Right lobe of liver (tissue), 6 donors: ENCODE results near the gene IMP4. TPM values are rescaled to one million over a fixed set of nuclear protein-coding genes. Genes with fewer than 3 reads are reported as not detected.
"Not testable (repeated sequence)": the region's sequence is repeated elsewhere in the genome, so short reads cannot be mapped to it uniquely, and the experiment has no call there.

Experiments used
- ATAC-seq, 4 donors: fragments of 200-7000 bp; cut with Tn5 transposase; one replicate each; pipeline ENCODE4 v1.9.1; 2020; ENCODE audit warnings: mild to moderate bottlenecking in 4 of 4, moderate library complexity in 4 of 4
- DNase-seq, 3 donors: peaks; one replicate each; pipeline ENCODE4 v3.0.0-alpha.2; 2020
- H3K27ac ChIP-seq, 3 donors: fragments of 200-600 bp; one replicate each; pipeline ENCODE4 v1.8.0; 2022
- H3K27me3 ChIP-seq, 2 donors: fragments of 200-600 bp; one replicate each; pipeline ENCODE4 v1.8.0; 2022
- H3K36me3 ChIP-seq, 4 donors: fragments of 200-600 bp; sonication (generic) in 1 of 4; one replicate each; pipeline versions ENCODE4 v1.5.1 to v1.8.0; 2017 to 2022; ENCODE audit warnings: control low read depth in 1 of 4
- H3K4me1 ChIP-seq, 4 donors: fragments of 200-600 bp; sonication (generic) in 1 of 4; one replicate each; pipeline versions ENCODE4 v1.5.1 to v1.8.0; 2017 to 2022; ENCODE audit warnings: control low read depth in 1 of 4
- H3K4me3 ChIP-seq, 3 donors: fragments of 200-600 bp; one replicate each; pipeline ENCODE4 v1.8.0; 2022
- H3K9me3 ChIP-seq, 4 donors: fragments of 200-600 bp; sonication (generic) in 1 of 4; one replicate each; pipeline versions ENCODE4 v1.5.1 to v1.8.0; 2017 to 2022; ENCODE audit warnings: control low read depth in 1 of 4
- POLR2A ChIP-seq: fragments of 450-650 bp; IDR thresholded peaks from one replicate; pipeline ENCODE4 v1.6.1; 2017; ENCODE audit warnings: antibody characterized with exemption, mild to moderate bottlenecking
- WGBS: methylation state at CpG from one replicate; pipeline ENCODE4 v1.1.6; 2018; ENCODE audit warnings: low coverage, low lambda C conversion rate; ENCODE audit not compliant: insufficient coverage; ENCODE audit errors: missing lambda C conversion rate; 5-methylcytosine and 5-hydroxymethylcytosine counted together
- intact Hi-C, 2 donors: fragments of 100-400 bp; cut with DNase I; formaldehyde crosslinking; loops; one replicate each; pipeline versions ENCODE4 v1.11.2 to v1.14.1; 2022
- total RNA-seq, 6 experiments: library from RNA; depleted of rRNA in 2 of 6; stranded (reverse); fragments of >200 nt in 2 of 6; fragmentation: NEBNext Ultra II Directional in 3 of 6; extraction: Animal tissue kit (Norgen Biotek cat#: 25700) in 3 of 6; gene quantifications; one replicate each; pipeline versions ENCODE4 v1.1.0 to v1.2.4, GENCODE V29; 2016 to 2023
- TF ChIP-seq, protein P1 (sequence below), 4 donors: fragments of 200-600 bp in 3 of 4; fragments of 450-650 bp in 1 of 4; IDR thresholded peaks; one replicate each; pipeline versions ENCODE4 v1.5.1 to v1.8.0; 2016 to 2022; ENCODE audit warnings: antibody characterized with exemption in 4 of 4, mild to moderate bottlenecking in 2 of 4
- donor health status: DM: no; HTN: yes; CAD: no.
- donor health status: DM: no; HTN: no; CAD: no.
- donor health status: DM: no; HTN: no; CAD: no.
- donor health status: DM: no; HTN: yes; CAD: no.
- donor health status: DM: no; HTN: yes; CAD: no.

Gene IMP4
- total RNA-seq, 6 experiments from 2014 or later: 43.1 to 136 (median 56.7) TPM

DNA sequence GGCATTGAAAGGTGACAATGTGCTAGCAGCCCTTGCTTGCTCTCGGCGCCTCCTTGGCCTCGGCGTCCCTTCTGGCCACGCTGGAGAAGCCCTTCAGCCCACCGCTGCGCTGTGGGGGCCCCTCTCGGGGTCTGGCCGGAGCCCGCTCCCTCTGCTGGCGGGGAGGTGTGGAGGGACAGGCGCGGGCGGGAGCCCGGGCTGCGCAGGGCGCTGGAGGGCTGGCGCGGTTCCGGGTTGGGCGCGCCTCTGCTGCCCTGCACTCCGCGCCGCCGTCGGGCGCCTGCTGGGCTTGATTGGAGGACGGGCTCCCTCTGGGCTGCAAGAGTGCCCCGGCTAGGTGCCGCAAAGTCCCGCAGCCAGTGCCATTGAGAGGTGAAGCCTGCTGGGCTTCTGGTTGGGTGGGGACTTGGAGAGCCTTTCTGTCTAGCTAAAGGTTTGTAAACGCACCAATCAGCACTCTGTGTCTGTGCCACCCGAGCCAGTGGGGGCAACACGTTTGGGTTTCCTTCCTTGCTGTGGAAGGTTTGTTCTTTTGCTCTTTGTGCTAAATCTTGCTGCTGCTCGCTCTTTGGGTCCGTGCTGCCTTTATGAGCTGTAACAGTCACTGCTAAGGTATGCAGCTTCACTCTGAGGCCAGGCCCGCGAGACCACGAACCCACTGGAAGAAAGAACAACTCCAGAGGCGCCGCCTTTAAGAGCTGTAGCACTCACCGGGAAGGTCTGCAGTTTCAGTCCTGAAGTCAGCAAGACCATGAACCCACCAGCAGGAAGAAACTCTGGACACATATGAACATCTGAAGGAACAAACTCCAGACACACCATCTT lies 14.8 kb upstream of the IMP4 start:
- DNase-seq (no peak), ATAC-seq (peak in 1 of 4 donors; percentile 38)
- H3K36me3 ChIP-seq: no peaks in the 10 kb centered on the region
- no peaks in the 10 kb centered on the region for H3K9me3 ChIP-seq
- no peaks in the 10 kb centered on the region for H3K27me3 ChIP-seq
- H3K27ac ChIP-seq: no peak overlapping the region
- 48% methylated on average over 6 of the region's 43 CpGs for WGBS
- no peak overlapping the region for H3K4me3 ChIP-seq
- peaks cover 0 to 3% (median 0%) of the 10 kb centered on the region in 4 donors for H3K4me1 ChIP-seq
- intact Hi-C loops: no loop called here
- TF ChIP-seq, protein P1, sequence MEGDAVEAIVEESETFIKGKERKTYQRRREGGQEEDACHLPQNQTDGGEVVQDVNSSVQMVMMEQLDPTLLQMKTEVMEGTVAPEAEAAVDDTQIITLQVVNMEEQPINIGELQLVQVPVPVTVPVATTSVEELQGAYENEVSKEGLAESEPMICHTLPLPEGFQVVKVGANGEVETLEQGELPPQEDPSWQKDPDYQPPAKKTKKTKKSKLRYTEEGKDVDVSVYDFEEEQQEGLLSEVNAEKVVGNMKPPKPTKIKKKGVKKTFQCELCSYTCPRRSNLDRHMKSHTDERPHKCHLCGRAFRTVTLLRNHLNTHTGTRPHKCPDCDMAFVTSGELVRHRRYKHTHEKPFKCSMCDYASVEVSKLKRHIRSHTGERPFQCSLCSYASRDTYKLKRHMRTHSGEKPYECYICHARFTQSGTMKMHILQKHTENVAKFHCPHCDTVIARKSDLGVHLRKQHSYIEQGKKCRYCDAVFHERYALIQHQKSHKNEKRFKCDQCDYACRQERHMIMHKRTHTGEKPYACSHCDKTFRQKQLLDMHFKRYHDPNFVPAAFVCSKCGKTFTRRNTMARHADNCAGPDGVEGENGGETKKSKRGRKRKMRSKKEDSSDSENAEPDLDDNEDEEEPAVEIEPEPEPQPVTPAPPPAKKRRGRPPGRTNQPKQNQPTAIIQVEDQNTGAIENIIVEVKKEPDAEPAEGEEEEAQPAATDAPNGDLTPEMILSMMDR (IDR thresholded peaks at IDR 0.05): no peak
- TF ChIP-seq POLR2A: no peak

DNA sequence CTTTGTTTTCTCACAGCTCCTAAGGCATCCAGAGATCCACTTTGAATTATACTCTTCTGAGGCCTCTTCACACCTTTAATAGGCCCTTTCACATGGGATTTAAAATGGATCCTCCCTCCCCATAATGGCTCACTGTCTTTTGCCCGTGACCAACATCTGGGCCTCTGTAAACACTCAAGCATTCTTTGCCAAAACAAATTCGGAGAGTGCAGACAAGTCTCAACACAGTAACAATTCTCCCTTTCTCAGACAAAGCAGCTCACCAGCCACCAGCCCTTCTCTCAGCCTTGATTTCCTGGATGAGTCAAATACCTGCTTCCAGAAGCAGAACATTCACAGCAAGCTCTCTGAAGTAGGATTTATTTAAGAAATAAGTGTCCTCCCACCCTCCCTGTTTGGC lies 14.0 kb upstream of the IMP4 start:
- Histone ChIP-seq H3K4me1 (peaks cover 0 to 3% (median 0%) of the 10 kb centered on the region in 4 donors), H3K27me3 (no peaks in the 10 kb centered on the region), H3K36me3 (no peaks in the 10 kb centered on the region), H3K27ac (no peak overlapping the region), H3K9me3 (no peaks in the 10 kb centered on the region), H3K4me3 (no peak overlapping the region)
- DNase-seq (no peak), ATAC-seq (no peak)
- TF ChIP-seq, protein P1 (IDR thresholded peaks at IDR 0.05): no peak
- no peak for TF ChIP-seq POLR2A
- WGBS: 12% methylated on average over 2 of the region's 2 CpGs
- intact Hi-C loops: no loop called here

DNA sequence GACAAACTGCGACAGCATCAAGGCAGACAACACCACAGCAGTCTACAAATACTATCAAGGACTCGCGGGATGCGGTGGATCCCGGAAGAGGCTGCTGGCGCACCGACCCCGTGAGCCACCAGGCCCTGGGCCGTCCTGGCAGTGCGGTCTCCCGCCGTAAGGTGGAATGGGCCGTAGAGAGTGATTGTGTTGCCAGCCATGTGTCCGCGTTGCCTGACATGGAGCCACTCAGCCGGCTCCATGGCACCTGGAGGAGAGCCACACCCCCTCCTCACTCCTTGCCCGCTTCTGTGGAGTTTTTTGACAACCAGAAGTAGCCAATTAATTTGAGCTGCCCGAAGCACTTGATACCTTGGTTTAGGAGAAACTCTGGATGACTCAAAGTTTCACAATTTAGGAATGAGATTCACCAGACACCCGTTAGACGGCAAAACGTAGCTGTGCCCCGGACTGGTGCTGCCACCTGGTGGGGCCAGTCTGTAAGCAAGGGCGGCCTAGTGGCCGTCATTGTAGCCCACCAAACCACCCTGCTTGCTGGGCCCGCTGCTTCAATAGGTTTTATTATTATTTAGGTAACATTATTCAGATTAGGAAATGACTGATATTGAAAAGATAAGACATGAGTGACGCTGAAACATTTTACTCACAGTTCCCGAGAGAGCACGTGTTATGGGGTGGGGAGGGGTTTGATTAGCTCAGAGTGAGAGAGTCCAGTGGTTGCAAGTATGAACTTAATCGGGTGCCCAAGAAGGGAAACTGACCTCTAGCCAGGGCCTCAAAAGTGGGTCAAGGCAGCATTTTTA lies 10.2 kb upstream of the IMP4 start:
- Histone ChIP-seq H3K9me3 (no peaks in the 10 kb centered on the region), H3K4me3 (no peak overlapping the region), H3K36me3 (no peaks in the 10 kb centered on the region), H3K4me1 (peaks cover 0 to 3% (median 0%) of the 10 kb centered on the region in 4 donors), H3K27ac (no peak overlapping the region), H3K27me3 (no peaks in the 10 kb centered on the region)
- intact Hi-C loops: loop anchor here in 1 of 2 donors (10.0 kb wide), 1 partner anchor 148 kb away; the partner anchor contains the start of genes MZT2B and SMPD4
- WGBS: 25% methylated on average over 28 of the region's 29 CpGs
- TF ChIP-seq POLR2A: no peak
- TF ChIP-seq, protein P1 (IDR thresholded peaks at IDR 0.05): peak; percentile 85 to 96 (median 96)
- ATAC-seq: peak; percentile 87 to 96 (median 90)
- peak; percentile 68 to 78 (median 75) for DNase-seq

DNA sequence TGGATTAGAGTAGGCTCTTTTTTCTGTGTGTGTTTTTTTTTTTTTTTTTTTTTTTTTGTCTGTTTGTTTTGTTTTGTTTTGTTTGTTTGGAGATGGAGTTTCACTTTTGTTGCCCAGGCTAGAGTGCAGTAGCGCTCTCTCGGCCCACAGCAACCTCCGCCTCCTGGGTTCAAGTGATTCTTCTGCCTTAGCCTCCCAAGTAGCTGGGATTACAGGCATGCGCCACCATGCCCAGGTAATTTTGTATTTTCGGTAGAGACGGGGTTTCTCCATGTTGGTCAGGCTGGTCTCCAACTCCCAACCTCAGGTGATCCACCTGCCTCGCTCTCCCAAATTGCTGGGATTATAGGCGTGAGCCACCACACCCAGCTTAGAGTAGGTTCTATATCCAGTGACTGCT lies 9.4 kb upstream of the IMP4 start:
- not testable (repeated sequence) for H3K27me3 ChIP-seq, ATAC-seq, H3K9me3 ChIP-seq, H3K27ac ChIP-seq, H3K4me3 ChIP-seq, H3K36me3 ChIP-seq, DNase-seq, H3K4me1 ChIP-seq
- WGBS: 70% methylated on average over 8 of the region's 8 CpGs
- intact Hi-C loops: loop anchor here in 1 of 2 donors (10.0 kb wide), 1 partner anchor 148 kb away; the partner anchor contains the start of genes MZT2B and SMPD4
